HepG2 (cell line): ENCODE results near the gene CLCA1. TPM values are rescaled to one million over a fixed set of nuclear protein-coding genes. Genes with fewer than 3 reads are reported as not detected.

Experiments used
- ATAC-seq: fragments of 200-7000 bp; cut with Tn5 transposase; 3 replicates; pipeline ENCODE4 v1.9.1; 2020; ENCODE audit warnings: mild to moderate bottlenecking, moderate library complexity
- BruUV-seq: library from RNA; stranded (reverse); fragments of 400-500 nt; replicated peaks from 2 replicates; lab custom pipeline; 2021; lab: Mats Ljungman, UMichigan
- CTCF ChIA-PET: fragments of 300-600 bp; formaldehyde crosslinking; extraction: SDS; loops from one replicate; lab custom pipeline; 2021; ENCODE audit warnings: low total read pairs, inconsistent platforms, low intra/inter-chr PET ratio; lab: Yijun Ruan, JAX
- POLR2A ChIA-PET: fragments of 350-600 bp; sonication (Branson Sonifier 250); formaldehyde crosslinking; loops from one replicate; lab custom pipeline; 2020; ENCODE audit warnings: antibody characterized with exemption, inconsistent platforms; lab: Yijun Ruan, JAX
- DNase-seq: peaks from one replicate; pipeline ENCODE4 v3.0.0-alpha.2; 2015; ENCODE audit warnings: low spot score
- FAIRE-seq: peaks from 3 replicates; lab custom pipeline; 2011; peaks lifted over from hg19 to GRCh38; lab: Jason Lieb, UNC
- H2AFZ ChIP-seq: one replicate; pipeline ENCODE4 v1.6.1; 2011; ENCODE audit warnings: low read length, inconsistent platforms
- H3K27ac ChIP-seq: fragments of 300-600 bp; 3 replicates; pipeline ENCODE4 v1.8.0; 2011; ENCODE audit warnings: mixed run types, mild to moderate bottlenecking, mixed read lengths, low read length, inconsistent platforms; ENCODE audit not compliant: insufficient read depth; ENCODE audit errors: extremely low read length
- H3K27me3 ChIP-seq, 2 experiments: fragments of 200-600 bp in 1 of 2; 2 replicates in 1 of 2; 3 replicates in 1 of 2; pipeline versions ENCODE4 v1.6.0 to v1.8.0; 2011; ENCODE audit warnings: low read length in 2 of 2, mild to moderate bottlenecking in 2 of 2, moderate library complexity in 2 of 2, inconsistent platforms in 1 of 2; ENCODE audit not compliant: insufficient read depth in 2 of 2, control insufficient read depth in 1 of 2
- H3K36me3 ChIP-seq, 2 experiments: fragments of 200-600 bp in 1 of 2; replicated peaks in 1 of 2; 2 replicates in 1 of 2; 3 replicates in 1 of 2; pipeline versions ENCODE4 v1.5.1 to v1.8.0; 2011; ENCODE audit warnings: low read length in 2 of 2, inconsistent platforms in 1 of 2; ENCODE audit not compliant: insufficient read depth in 2 of 2, control insufficient read depth in 1 of 2
- H3K4me1 ChIP-seq: 2 replicates; pipeline ENCODE4 v1.5.1; 2012; ENCODE audit warnings: low read length, inconsistent platforms; ENCODE audit not compliant: insufficient read depth
- H3K4me2 ChIP-seq: 2 replicates; pipeline ENCODE4 v1.6.0; 2011; ENCODE audit warnings: low read depth, low read length, inconsistent platforms
- H3K4me3 ChIP-seq, 3 experiments: fragments of 200-600 bp in 1 of 3; sonication (generic), shearing (Covaris generic) in 1 of 3; replicated peaks in 1 of 3; 2 replicates each; pipeline ENCODE4 v1.5.1; 2011 to 2016; ENCODE audit warnings: low read length in 3 of 3, inconsistent platforms in 2 of 3, low read depth in 2 of 3, mild to moderate bottlenecking in 2 of 3, control low read depth in 1 of 3, mixed read lengths in 1 of 3; ENCODE audit not compliant: insufficient read depth in 1 of 3
- H3K79me2 ChIP-seq: one replicate; pipeline ENCODE4 v1.6.1; 2011; ENCODE audit warnings: low read length, inconsistent platforms; ENCODE audit not compliant: insufficient read depth
- H3K9ac ChIP-seq: 2 replicates; pipeline ENCODE4 v1.6.0; 2011; ENCODE audit warnings: mild to moderate bottlenecking, low read depth, low read length, inconsistent platforms; ENCODE audit not compliant: insufficient read depth
- H3K9me3 ChIP-seq: 2 replicates; pipeline ENCODE4 v1.5.1; 2012; ENCODE audit warnings: mild to moderate bottlenecking, low read length
- H4K20me1 ChIP-seq: 2 replicates; pipeline ENCODE4 v1.6.0; 2011; ENCODE audit warnings: inconsistent platforms, mild to moderate bottlenecking, low read length, moderate library complexity; ENCODE audit not compliant: insufficient read depth
- ATF7 ChIP-seq, 2 experiments: fragments of 450-650 bp in 1 of 2; sonication (generic) in 1 of 2; formaldehyde crosslinking in 1 of 2; IDR thresholded peaks; 2 replicates each; pipeline versions ENCODE4 v1.4.0 to v1.6.1; 2016 to 2020; ENCODE audit warnings: antibody characterized with exemption in 1 of 2, mild to moderate bottlenecking in 1 of 2, missing genetic modification reagents in 1 of 2
- MBD4 ChIP-seq: IDR thresholded peaks from 2 replicates; pipeline ENCODE4 v1.6.1; 2012; ENCODE audit warnings: low read length, inconsistent platforms, borderline replicate concordance
- MNT ChIP-seq: fragments of 450-650 bp; IDR thresholded peaks from 2 replicates; pipeline ENCODE4 v1.6.1; 2016
- ZNF20 ChIP-seq: sonication (generic); formaldehyde crosslinking; IDR thresholded peaks from 2 replicates; pipeline ENCODE4 v1.4.0; 2020; ENCODE audit warnings: mild to moderate bottlenecking, moderate library complexity, missing genetic modification reagents
- WGBS: methylation state at CpG from one replicate; pipeline ENCODE4 v1.1.6; 2017; ENCODE audit warnings: low lambda C conversion rate; 5-methylcytosine and 5-hydroxymethylcytosine counted together
- in situ Hi-C: cut with HindIII; loops from 2 replicates; pipeline ENCODE4 v1.10.0; 2017; ENCODE audit warnings: low pct_unique_long_range_greater_than_20kb; ENCODE audit not compliant: extremely low pct_ligation_motif_present
- intact Hi-C: fragments of 100-400 bp; cut with micrococcal nuclease; formaldehyde crosslinking; loops from one replicate; pipeline ENCODE4 v1.10.0; 2022; ENCODE audit not compliant: unreplicated experiment
- polyA plus RNA-seq, 8 experiments: library from polyadenylated mRNA; depleted of rRNA in 3 of 8; stranded (reverse) in 7 of 8; unstranded in 1 of 8; fragments of >200 nt; fragmentation: Illumina TruSeq in 4 of 8; extraction: Trizol in 4 of 8; gene quantifications; 2 replicates each; pipeline versions ENCODE4 v1.2.1 to v1.2.3, GENCODE V29; 2011 to 2016; ENCODE audit warnings: low read depth in 4 of 8, missing spikeins in 1 of 8, mixed read lengths in 1 of 8; ENCODE audit not compliant: insufficient read depth in 1 of 8
- total RNA-seq, 5 experiments: library from RNA; depleted of rRNA; stranded (reverse); fragments of >200 nt; fragmentation: Illumina TruSeq; extraction: Trizol; gene quantifications; 2 replicates each; pipeline ENCODE4 v1.2.3, GENCODE V29; 2016; ENCODE audit warnings: low read depth in 1 of 5

CLCA1 gene
- total and polyA plus RNA-seq, 2 of the 13 experiments (the other 11 are each of a cell fraction or from before 2014, with no cell fraction given) = not detected

GRCh38 chr1:86520789-86521521, 52.2 kb downstream of the CLCA1 start:
- FAIRE-seq = no peak
- H3K27ac ChIP-seq = no peak overlapping the region
- 10% methylated on average over 4 of the region's 4 CpGs for WGBS
- ChIA-PET CTCF (no interaction called here), POLR2A (no interaction called here)
- H3K36me3 ChIP-seq = no peaks in the 10 kb centered on the region
- no TSS peak for BruUV-seq
- TF ChIP-seq MNT (peak; percentile 93), ZNF20 (CRISPR knock-in tag) (no peak)
- no peak overlapping the region for H3K4me2 ChIP-seq
- DNase-seq = no peak
- no peaks in the 10 kb centered on the region for H4K20me1 ChIP-seq
- H3K4me3 ChIP-seq = no peak overlapping the region
- intact Hi-C loops (no loop called here), in situ Hi-C loops (loop anchor here (25.0 kb wide), 1 partner anchor 166 kb away; no protein-coding TSS in a partner anchor)
- no peaks in the 10 kb centered on the region for H3K4me1 ChIP-seq
- no peaks in the 10 kb centered on the region for H3K79me2 ChIP-seq
- H3K9me3 ChIP-seq = no peaks in the 10 kb centered on the region
- no peaks in the 10 kb centered on the region; a peak in 1 of 5 replicates for H3K27me3 ChIP-seq
- no peak overlapping the region for H3K9ac ChIP-seq
- ATAC-seq = no peak
- no peak overlapping the region for H2AFZ ChIP-seq

GRCh38 chr1:86521522-86521891, 52.8 kb downstream of the CLCA1 start:
- Histone ChIP-seq H3K4me3 (no peak overlapping the region), H3K9ac (no peak overlapping the region), H3K27ac (no peak overlapping the region), H3K4me1 (no peaks in the 10 kb centered on the region), H3K4me2 (no peak overlapping the region), H3K9me3 (no peaks in the 10 kb centered on the region), H3K79me2 (no peaks in the 10 kb centered on the region), H2AFZ (no peak overlapping the region), H4K20me1 (no peaks in the 10 kb centered on the region), H3K36me3 (no peaks in the 10 kb centered on the region), H3K27me3 (no peaks in the 10 kb centered on the region; a peak in 1 of 5 replicates)
- in situ Hi-C loops (loop anchor here (25.0 kb wide), 1 partner anchor 166 kb away; no protein-coding TSS in a partner anchor), intact Hi-C loops (no loop called here)
- peak; percentile 45; the same call in 1 of the 2 replicates for TF ChIP-seq ATF7 (IDR thresholded peaks at IDR 0.05)
- no peak for TF ChIP-seq ATF7 (CRISPR knock-in tag; IDR thresholded peaks at IDR 0.05)
- TF ChIP-seq MBD4 = no peak
- DNase-seq (no peak), ATAC-seq (no peak), FAIRE-seq (no peak)
- no TSS peak for BruUV-seq
- WGBS = 0% methylated on average over 2 of the region's 2 CpGs
- POLR2A ChIA-PET = no interaction called here
- CTCF ChIA-PET = no interaction called here
